Fibroblast of mammary gland (primary cell): ENCODE data around the gene SYCN.

Experiments used
- DNase-seq: peaks from one replicate; pipeline ENCODE4 v3.0.0-alpha.2; 2010; ENCODE audit warnings: low read depth
- H3K4me3 ChIP-seq: 2 replicates; pipeline ENCODE4 v1.5.1; 2011; ENCODE audit warnings: low read depth, mild to moderate bottlenecking, low read length, moderate library complexity; ENCODE audit not compliant: control insufficient read depth
- CTCF ChIP-seq: conservative IDR thresholded peaks from 2 replicates; pipeline ENCODE4 v1.5.1; 2011; ENCODE audit warnings: low read depth, low read length, inconsistent platforms; ENCODE audit not compliant: control insufficient read depth, insufficient read depth

Gene SYCN

GRCh38 chr19:39181500-39182173 is 22.4 kb downstream of the SYCN start:
- TF ChIP-seq CTCF = no peak
- no peak for DNase-seq
- no peak overlapping the region for H3K4me3 ChIP-seq

GRCh38 chr19:39180749-39181148 is 23.3 kb downstream of the SYCN start:
- no peak for TF ChIP-seq CTCF
- H3K4me3 ChIP-seq = no peak overlapping the region
- DNase-seq = no peak

DNA sequence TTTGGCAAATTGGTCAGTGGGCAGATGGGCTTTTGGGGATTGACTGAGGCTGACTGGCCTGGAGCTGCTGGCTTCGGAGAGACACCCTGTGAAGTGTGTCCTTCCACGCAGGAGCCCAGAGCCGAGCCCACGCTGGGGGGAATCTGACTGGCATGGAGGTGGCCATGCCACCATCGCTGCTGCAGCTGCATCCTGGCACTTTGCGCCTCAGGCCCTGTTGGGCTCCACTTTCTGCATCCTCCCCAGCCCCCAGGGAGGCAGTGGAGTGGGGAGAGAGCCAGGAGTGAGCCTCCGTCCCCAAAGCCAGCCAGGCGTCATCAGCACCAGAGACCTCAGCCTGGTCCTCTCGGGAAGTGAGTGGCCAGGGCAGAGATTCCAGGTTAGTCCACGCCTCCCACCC is 24.3 kb downstream of the SYCN start:
- DNase-seq = no peak
- TF ChIP-seq CTCF = no peak
- H3K4me3 ChIP-seq = no peak overlapping the region

DNA sequence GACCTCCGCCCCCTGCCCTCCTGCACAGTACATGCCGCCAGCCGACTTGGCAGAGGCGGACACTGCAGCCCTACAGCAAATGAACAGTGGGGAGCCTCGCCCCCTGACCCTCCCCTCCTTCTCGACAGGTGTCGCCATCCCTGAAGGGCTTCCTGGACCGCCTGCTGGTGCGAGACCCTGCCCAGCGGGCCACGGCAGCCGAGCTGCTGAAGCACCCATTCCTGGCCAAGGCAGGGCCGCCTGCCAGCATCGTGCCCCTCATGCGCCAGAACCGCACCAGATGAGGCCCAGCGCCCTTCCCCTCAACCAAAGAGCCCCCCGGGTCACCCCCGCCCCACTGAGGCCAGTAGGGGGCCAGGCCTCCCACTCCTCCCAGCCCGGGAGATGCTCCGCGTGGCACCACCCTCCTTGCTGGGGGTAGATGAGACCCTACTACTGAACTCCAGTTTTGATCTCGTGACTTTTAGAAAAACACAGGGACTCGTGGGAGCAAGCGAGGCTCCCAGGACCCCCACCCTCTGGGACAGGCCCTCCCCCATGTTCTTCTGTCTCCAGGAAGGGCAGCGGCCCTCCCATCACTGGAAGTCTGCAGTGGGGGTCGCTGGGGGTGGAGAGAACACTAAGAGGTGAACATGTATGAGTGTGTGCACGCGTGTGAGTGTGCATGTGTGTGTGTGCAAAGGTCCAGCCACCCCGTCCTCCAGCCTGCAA is 25.6 kb downstream of the SYCN start:
- DNase-seq = no peak
- H3K4me3 ChIP-seq = no peak overlapping the region
- TF ChIP-seq CTCF = no peak

- no peak overlapping the region for H3K4me3 ChIP-seq
- DNase-seq = no peak
- no peak for TF ChIP-seq CTCF
These were observed 26.3 kb downstream of the SYCN start for GRCh38 chr19:39177736-39178135.

DNA sequence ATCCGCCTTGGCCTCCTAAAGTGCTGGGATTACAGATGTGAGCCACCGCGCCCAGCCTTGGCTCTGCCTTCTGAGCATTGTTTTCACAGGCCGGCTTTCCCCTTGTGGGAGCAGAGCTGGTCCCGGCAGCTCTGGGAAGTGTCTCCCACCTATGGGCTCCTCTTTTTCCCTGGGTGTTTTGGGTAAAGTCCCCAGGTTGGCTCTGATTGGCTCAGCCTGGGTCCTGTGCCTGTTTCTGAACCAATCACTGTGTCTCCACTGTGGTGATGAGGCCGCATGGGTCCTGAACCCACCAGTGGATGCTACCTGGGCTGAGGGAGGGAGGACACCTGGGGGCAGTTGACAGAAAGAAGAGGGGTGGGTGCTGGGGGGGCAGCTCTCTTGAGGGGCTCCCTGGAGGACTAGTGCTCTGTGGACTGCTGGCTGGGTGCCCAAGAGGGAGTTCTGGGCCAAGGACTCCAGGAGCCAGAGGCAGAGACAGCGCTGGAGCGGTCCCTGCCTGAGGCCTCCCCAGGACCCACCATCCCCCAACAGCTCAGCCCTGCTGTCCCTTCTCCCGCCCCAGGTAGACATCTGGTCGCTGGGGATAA is 26.9 kb downstream of the SYCN start:
- no peak overlapping the region for H3K4me3 ChIP-seq
- no peak for DNase-seq
- no peak for TF ChIP-seq CTCF

DNA sequence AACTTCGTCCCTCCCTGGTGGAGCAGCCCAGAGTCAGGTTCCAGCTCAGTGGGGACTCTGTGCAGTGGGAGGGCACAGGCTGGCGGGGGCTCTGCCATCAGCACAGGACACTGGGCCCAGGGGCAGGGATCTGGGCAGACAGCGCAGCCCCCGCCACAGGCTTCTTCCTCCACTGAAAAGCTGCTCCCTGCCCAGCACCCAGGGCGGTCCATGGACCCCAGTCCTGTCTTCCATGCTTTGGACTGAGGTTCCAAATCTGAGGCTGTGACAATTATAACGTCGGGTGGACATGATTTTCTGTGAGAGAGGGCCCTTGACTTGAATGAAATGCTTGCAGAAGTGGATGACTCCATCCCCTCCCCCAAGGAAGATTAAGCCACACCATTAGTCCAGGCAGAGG is 28.5 kb downstream of the SYCN start:
- no peak for TF ChIP-seq CTCF
- DNase-seq = no peak
- no peak overlapping the region for H3K4me3 ChIP-seq
